SK-N-SH treated with all-trans-retinoic acid at 6 μM for 48 hours (cell line): ENCODE data around the gene CDA.

Experiments used
- ATAC-seq: fragments of 200-7000 bp; cut with Tn5 transposase; 3 replicates; pipeline ENCODE4 v1.9.1; 2020; ENCODE audit warnings: mild to moderate bottlenecking, moderate library complexity
- ARNTL ChIP-seq: fragments of 450-650 bp; formaldehyde crosslinking; IDR thresholded peaks from 2 replicates; pipeline ENCODE4 v1.5.0; 2020; ENCODE audit warnings: low read depth, mild to moderate bottlenecking, moderate library complexity, borderline replicate concordance
- BACH2 ChIP-seq: fragments of 250-450 bp; sonication (Bioruptor Pico); IDR thresholded peaks from 2 replicates; pipeline ENCODE4 v1.9.0; 2021; ENCODE audit warnings: mild to moderate bottlenecking, borderline replicate concordance
- CREB5 ChIP-seq: fragments of 250-450 bp; sonication (Bioruptor Pico); IDR thresholded peaks from 2 replicates; pipeline ENCODE4 v1.5.1; 2020; ENCODE audit warnings: low read depth, mild to moderate bottlenecking, moderate library complexity
- CSDC2 ChIP-seq: fragments of 250-450 bp; sonication (Bioruptor Pico); IDR thresholded peaks from 2 replicates; pipeline ENCODE4 v1.5.0; 2020; ENCODE audit warnings: mild to moderate bottlenecking, moderate library complexity
- ESRRG ChIP-seq: fragments of 250-450 bp; sonication (Bioruptor Pico); IDR thresholded peaks from 2 replicates; pipeline ENCODE4 v1.6.1; 2021; ENCODE audit warnings: mild to moderate bottlenecking
- GLIS3 ChIP-seq: fragments of 250-450 bp; sonication (Bioruptor Pico); IDR thresholded peaks from 2 replicates; pipeline ENCODE4 v1.5.0; 2020; ENCODE audit warnings: mild to moderate bottlenecking, moderate library complexity
- OSR1 ChIP-seq: fragments of 250-450 bp; sonication (Bioruptor Pico); IDR thresholded peaks from 2 replicates; pipeline ENCODE4 v1.8.0; 2022; ENCODE audit warnings: moderate library complexity, mild to moderate bottlenecking, inconsistent platforms
- PATZ1 ChIP-seq: fragments of 250-450 bp; sonication (Bioruptor Pico); IDR thresholded peaks from 2 replicates; pipeline ENCODE4 v1.8.0; 2020; ENCODE audit warnings: mild to moderate bottlenecking, moderate library complexity, borderline replicate concordance
- PPARA ChIP-seq: fragments of 250-450 bp; sonication (Bioruptor Pico); IDR thresholded peaks from 2 replicates; pipeline ENCODE4 v1.5.0; 2020; ENCODE audit warnings: mild to moderate bottlenecking, borderline replicate concordance
- RARB ChIP-seq: fragments of 250-450 bp; sonication (Bioruptor Pico); IDR thresholded peaks from 2 replicates; pipeline ENCODE4 v1.8.0; 2021; ENCODE audit warnings: mild to moderate bottlenecking, moderate library complexity
- SNAI2 ChIP-seq: fragments of 250-450 bp; sonication (Bioruptor Pico); IDR thresholded peaks from 2 replicates; pipeline ENCODE4 v1.5.0; 2020; ENCODE audit warnings: mild to moderate bottlenecking, moderate library complexity
- TCF4 ChIP-seq: fragments of 250-450 bp; sonication (Bioruptor Pico); IDR thresholded peaks from 2 replicates; pipeline ENCODE4 v1.8.0; 2021; ENCODE audit warnings: mild to moderate bottlenecking, moderate library complexity, borderline replicate concordance
- TOX ChIP-seq: fragments of 250-450 bp; sonication (Bioruptor Pico); IDR thresholded peaks from 2 replicates; pipeline ENCODE4 v1.8.0; 2021; ENCODE audit warnings: mild to moderate bottlenecking, moderate library complexity, borderline replicate concordance
- ZC3H10 ChIP-seq: fragments of 250-450 bp; sonication (Bioruptor Pico); IDR thresholded peaks from 2 replicates; pipeline ENCODE4 v1.5.1; 2021; ENCODE audit warnings: mild to moderate bottlenecking, moderate library complexity
- ZFP3 ChIP-seq: fragments of 250-450 bp; sonication (Bioruptor Pico); IDR thresholded peaks from 2 replicates; pipeline ENCODE4 v1.5.0; 2020; ENCODE audit warnings: mild to moderate bottlenecking, moderate library complexity
- ZFP30 ChIP-seq: fragments of 450-650 bp; formaldehyde crosslinking; IDR thresholded peaks from 2 replicates; pipeline ENCODE4 v1.5.0; 2022; ENCODE audit warnings: mild to moderate bottlenecking, moderate library complexity
- ZNF70 ChIP-seq: fragments of 450-650 bp; formaldehyde crosslinking; IDR thresholded peaks from 2 replicates; pipeline ENCODE4 v1.5.0; 2020; ENCODE audit warnings: mild to moderate bottlenecking, moderate library complexity
- ZNF8 ChIP-seq: fragments of 450-650 bp; formaldehyde crosslinking; IDR thresholded peaks from 2 replicates; pipeline ENCODE4 v1.5.0; 2020; ENCODE audit warnings: mild to moderate bottlenecking, moderate library complexity
- TF ChIP-seq, protein P1 (sequence below): fragments of 250-450 bp; sonication (Bioruptor Pico); IDR thresholded peaks from 2 replicates; pipeline ENCODE4 v1.5.0; 2020; ENCODE audit warnings: mild to moderate bottlenecking, moderate library complexity
- TF ChIP-seq, protein P2 (sequence below): fragments of 250-450 bp; sonication (Bioruptor Pico); IDR thresholded peaks from 2 replicates; pipeline ENCODE4 v1.8.0; 2021; ENCODE audit warnings: low read depth, mild to moderate bottlenecking, moderate library complexity, borderline replicate concordance

CDA gene

GRCh38 chr1:20587661-20588053 lies 1.2 kb upstream of the CDA start:
- TF ChIP-seq ZNF8 (CRISPR knock-in tag): no peak
- TF ChIP-seq SNAI2: no peak
- no peak for TF ChIP-seq OSR1
- no peak for TF ChIP-seq PPARA (CRISPR knock-in tag)
- no peak for TF ChIP-seq GLIS3 (CRISPR knock-in tag)
- no peak for TF ChIP-seq ZC3H10 (CRISPR knock-in tag)
- TF ChIP-seq ZFP30 (CRISPR knock-in tag): no peak
- TF ChIP-seq ZFP3 (CRISPR knock-in tag): no peak
- TF ChIP-seq PATZ1: no peak
- TF ChIP-seq TCF4: no peak
- TF ChIP-seq, all 23 proteins: peak for 0
- no peak for ATAC-seq

DNA sequence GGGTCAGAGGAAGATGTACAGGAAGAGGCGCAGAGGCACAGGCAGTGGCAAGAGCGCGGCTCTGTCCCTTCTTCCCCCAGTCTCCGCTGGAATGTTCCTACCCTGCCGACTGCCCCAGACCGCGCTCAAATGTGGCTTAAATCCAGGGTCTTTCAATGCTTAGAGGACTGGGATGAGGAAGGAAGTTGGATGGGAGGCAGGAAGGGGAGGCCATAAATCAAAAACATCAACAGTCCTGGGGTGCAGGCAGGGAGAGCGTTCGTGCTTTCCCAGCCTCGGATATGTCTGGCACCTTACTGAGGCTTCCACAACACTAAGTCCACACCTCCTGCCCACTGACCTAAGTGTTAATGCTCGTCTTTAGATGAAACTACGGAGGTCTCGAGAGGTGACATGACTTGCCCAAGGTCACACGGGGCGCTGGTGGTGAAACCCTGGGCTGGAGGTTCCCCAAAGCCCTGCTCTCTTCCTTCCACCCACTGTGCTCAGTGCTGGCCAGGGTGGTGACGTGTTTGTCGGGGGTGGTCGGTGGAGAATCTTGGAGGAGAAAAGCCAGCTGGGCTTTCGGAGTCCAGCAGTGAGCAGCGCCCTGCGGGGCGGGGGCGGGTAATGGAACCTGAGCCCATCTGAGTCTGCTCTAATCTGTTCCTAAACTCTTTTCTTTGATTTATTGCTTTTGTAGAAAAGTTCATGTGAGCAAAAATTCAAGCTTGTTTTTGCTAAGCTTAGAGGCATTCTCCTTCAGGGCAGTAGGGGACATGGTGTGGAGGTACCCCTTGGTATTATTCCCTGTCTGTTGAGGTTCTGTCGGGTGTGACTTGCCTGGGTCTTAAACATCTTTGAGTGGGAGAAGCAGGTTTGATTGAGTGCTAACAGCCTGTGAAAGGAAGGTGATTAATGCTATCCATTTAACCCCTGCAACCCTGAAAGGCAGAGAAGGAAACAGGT lies 708 bp downstream of the CDA start:
- TF ChIP-seq ZFP30 (CRISPR knock-in tag) (no peak), ARNTL (CRISPR knock-in tag) (no peak), PPARA (CRISPR knock-in tag) (no peak), BACH2 (CRISPR knock-in tag) (no peak), ESRRG (CRISPR knock-in tag) (no peak), CSDC2 (no peak), ZNF8 (CRISPR knock-in tag) (no peak), SNAI2 (no peak), RARB (CRISPR knock-in tag) (no peak), ZC3H10 (CRISPR knock-in tag) (no peak), TOX (CRISPR knock-in tag) (no peak)
- TF ChIP-seq, protein P1, sequence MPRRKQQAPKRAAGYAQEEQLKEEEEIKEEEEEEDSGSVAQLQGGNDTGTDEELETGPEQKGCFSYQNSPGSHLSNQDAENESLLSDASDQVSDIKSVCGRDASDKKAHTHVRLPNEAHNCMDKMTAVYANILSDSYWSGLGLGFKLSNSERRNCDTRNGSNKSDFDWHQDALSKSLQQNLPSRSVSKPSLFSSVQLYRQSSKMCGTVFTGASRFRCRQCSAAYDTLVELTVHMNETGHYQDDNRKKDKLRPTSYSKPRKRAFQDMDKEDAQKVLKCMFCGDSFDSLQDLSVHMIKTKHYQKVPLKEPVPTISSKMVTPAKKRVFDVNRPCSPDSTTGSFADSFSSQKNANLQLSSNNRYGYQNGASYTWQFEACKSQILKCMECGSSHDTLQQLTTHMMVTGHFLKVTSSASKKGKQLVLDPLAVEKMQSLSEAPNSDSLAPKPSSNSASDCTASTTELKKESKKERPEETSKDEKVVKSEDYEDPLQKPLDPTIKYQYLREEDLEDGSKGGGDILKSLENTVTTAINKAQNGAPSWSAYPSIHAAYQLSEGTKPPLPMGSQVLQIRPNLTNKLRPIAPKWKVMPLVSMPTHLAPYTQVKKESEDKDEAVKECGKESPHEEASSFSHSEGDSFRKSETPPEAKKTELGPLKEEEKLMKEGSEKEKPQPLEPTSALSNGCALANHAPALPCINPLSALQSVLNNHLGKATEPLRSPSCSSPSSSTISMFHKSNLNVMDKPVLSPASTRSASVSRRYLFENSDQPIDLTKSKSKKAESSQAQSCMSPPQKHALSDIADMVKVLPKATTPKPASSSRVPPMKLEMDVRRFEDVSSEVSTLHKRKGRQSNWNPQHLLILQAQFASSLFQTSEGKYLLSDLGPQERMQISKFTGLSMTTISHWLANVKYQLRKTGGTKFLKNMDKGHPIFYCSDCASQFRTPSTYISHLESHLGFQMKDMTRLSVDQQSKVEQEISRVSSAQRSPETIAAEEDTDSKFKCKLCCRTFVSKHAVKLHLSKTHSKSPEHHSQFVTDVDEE: no peak
- peak; percentile 42 for ATAC-seq

DNA sequence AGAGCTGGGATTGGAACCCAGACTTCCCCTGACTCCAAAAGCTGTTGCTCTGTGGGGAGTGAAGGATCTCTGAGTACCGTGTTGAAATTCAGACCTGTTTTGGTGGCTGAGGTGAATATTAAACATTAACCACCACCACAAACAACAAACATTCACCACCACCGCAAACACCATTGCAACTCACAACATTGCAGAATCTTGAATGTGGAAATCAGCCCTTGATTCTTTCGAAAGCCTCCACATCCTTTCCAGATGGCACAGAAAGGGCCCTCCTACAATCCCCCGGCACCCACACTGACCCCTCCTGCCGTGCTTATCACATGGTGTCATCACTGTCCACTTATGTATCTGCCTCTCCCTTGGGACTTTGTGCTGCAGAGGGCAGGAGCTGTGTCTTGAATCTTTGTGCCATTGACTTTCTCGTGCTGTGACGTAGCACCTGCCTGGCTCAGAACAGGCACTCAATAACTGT lies 1.4 kb downstream of the CDA start:
- peak; percentile 41; the same call in 2 of the 3 replicates for ATAC-seq
- TF ChIP-seq OSR1: no peak
- no peak for TF ChIP-seq CREB5 (CRISPR knock-in tag)
- TF ChIP-seq ZNF8 (CRISPR knock-in tag): no peak
- TF ChIP-seq PPARA (CRISPR knock-in tag): no peak

DNA sequence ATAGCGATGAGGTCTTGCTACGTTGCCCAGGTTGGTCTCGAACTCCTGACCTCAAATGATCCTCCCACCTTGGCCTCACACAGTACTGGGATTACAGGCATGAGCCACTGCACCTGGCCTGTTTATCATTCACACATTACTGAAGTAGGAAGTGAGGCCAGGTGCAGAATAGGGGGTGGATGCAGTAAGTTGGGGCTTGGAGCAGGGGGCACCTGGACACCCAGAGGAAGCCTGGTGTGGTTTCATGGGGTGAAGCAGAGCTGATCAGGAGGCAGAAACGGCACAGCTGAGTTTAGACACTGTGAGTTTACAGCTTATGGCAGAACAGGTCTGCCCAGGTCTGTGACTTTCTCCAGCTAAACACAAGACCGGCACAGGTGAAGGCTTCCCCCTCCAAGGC lies 4.9 kb downstream of the CDA start:
- TF ChIP-seq PPARA (CRISPR knock-in tag) (no peak), GLIS3 (CRISPR knock-in tag) (no peak), ZNF70 (CRISPR knock-in tag) (no peak)
- TF ChIP-seq, protein P2, sequence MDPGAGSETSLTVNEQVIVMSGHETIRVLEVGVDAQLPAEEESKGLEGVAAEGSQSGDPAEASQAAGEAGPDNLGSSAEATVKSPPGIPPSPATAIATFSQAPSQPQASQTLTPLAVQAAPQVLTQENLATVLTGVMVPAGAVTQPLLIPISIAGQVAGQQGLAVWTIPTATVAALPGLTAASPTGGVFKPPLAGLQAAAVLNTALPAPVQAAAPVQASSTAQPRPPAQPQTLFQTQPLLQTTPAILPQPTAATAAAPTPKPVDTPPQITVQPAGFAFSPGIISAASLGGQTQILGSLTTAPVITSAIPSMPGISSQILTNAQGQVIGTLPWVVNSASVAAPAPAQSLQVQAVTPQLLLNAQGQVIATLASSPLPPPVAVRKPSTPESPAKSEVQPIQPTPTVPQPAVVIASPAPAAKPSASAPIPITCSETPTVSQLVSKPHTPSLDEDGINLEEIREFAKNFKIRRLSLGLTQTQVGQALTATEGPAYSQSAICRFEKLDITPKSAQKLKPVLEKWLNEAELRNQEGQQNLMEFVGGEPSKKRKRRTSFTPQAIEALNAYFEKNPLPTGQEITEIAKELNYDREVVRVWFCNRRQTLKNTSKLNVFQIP (CRISPR knock-in tag): no peak
- no peak for ATAC-seq
